SK-N-DZ (cell line): ENCODE measurements around the gene HACE1.
A peak's percentile ranks its signal among the peaks of the same experiment; 100 is the strongest.
"Not testable (repeated sequence)": the region's sequence is repeated elsewhere in the genome, so short reads cannot be mapped to it uniquely, and the experiment has no call there.

ENCODE experiments used
- DNase-seq: peaks from one replicate; pipeline ENCODE4 v3.0.0-alpha.2; 2015; ENCODE audit warnings: low spot score

Gene HACE1

DNA sequence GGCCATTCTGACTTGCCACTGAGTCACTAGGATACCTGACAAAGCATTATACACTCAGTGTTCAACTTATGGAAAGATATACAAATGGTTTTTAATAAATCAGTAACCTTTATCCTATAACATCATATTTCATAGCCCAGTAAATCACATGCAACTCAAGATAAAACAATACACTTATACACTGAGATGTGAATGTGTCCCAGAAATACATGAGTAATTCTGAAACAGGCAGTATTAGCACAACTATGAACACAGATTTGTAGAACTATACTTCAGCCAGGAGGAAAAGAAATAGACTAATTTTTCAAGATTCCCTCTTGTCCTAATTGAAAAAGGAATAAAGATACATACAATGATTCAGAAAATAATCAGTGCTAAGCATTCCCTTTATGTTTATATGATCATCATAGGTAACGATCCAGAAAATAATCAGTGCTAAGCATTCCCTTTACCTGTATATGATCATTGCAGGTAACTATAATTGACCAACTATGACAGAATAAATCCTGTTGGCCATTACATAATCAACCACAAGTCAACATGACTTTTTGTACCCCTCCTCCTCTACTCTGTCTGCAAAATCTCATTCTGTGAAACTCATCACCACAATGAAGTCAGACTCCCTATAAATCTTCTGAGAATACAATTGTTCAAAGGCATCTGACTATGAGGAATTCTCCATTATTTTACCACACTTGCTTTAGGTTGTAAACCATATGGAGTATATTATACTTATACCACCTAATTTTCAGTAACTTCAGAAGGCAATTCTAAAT, 30.3 kb downstream of the HACE1 start:
- DNase-seq = no peak

DNA sequence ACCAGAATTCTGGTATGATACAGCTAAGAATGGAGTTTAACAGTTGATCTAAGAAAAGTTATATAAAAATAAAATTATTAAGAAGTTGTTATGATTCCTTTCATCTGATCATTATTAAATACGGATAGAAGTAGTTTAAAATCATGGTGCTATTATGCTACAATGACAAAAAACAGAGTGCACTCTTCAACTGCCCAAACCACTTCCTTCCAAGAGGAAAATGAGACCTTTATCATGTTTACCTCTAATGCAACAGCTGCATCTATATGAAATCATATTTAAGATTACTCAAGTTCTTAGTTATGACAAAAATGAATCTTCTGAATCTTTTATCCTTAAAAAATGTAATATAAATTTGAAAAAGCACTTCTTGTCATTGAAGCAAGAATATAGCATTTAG, 31.2 kb downstream of the HACE1 start:
- DNase-seq = no peak

GRCh38 chr6:104820820-104821219, 38.9 kb downstream of the HACE1 start:
- not testable (repeated sequence) for DNase-seq

DNA sequence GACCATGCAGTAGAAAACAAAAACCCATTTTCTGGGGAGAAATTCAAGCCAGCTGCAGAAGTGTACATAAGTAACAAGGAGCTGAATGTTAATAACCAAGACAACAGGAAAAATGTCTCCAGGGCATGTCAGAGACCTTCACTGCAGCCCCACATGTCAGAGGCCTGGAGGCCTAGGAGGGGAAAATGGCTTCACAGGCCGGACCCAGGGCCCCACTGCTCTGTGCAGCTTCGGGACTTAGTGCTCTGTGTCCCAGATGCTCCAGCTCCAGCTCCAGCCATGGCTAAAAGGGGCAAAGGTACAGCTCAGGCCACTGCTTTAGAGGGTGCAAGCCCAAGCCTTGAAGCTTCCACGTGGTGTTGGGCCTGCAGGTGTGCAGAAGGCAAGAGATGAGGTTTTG, 43.6 kb downstream of the HACE1 start:
- DNase-seq = no peak

GRCh38 chr6:104814743-104815142, 45.0 kb downstream of the HACE1 start:
- DNase-seq = no peak

DNA sequence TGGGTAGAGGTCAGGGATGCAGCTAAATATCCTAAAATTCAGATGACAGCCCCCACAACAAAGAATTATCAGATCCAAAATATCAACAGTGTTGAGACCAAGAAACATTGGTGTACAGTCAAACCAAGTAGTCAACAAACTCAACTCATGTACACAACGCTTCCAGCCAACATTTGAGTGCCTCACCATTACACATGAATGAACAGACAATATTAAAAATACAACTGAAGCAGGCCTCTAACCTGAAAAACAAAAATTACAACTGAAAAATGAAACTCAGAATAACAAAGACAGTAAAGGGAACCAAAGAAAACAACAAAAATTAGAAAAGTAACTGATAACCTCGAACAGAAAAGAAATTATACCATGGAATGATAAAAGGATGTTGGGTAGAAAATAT, 46.2 kb downstream of the HACE1 start:
- DNase-seq = no peak

DNA sequence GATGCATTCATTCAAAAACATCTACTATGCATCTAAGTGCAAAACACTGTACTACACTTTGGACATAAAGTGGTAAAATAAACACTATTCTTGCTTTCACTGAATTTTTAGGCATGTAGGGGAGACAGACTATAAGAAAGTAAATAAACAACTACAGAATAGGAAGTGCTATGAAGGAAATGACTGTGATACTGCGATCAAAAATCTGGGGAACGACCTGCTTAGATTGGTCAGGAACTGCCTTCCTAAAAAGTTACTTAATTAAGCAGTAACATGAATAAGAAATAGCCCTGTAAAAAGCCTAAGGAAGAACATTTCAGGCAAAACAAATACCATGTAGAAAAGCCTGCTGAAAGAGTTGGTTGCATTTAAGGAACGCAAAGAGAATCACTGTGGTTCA, 50.6 kb downstream of the HACE1 start:
- DNase-seq = no peak

- DNase-seq = not testable (repeated sequence)
Measured at GRCh38 chr6:104805335-104805734, 54.4 kb downstream of the HACE1 start.

DNA sequence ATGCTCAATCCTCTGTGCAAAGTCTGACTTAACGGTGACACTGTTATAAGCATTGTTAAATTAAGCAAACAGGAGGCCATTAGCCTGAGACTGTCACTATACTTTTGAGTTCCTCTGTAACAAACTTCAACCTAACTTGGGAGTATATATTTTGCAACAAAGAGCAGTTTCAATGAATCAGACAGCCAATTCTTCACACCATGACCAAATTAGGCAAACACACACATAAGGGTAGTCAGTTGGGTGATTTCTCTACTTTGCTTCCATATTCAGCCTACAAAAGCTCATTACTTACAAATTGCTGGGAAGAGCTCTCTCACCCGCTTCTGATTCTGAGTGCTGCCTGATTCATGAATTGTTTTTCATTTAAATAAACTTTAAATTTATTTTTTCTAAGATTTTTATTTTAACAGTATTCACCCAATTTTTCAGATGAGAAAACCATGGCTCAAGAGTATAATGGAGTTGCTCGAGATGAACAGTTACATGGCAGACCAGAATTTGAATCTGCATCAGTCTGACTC, 60.5 kb downstream of the HACE1 start:
- no peak for DNase-seq

DNA sequence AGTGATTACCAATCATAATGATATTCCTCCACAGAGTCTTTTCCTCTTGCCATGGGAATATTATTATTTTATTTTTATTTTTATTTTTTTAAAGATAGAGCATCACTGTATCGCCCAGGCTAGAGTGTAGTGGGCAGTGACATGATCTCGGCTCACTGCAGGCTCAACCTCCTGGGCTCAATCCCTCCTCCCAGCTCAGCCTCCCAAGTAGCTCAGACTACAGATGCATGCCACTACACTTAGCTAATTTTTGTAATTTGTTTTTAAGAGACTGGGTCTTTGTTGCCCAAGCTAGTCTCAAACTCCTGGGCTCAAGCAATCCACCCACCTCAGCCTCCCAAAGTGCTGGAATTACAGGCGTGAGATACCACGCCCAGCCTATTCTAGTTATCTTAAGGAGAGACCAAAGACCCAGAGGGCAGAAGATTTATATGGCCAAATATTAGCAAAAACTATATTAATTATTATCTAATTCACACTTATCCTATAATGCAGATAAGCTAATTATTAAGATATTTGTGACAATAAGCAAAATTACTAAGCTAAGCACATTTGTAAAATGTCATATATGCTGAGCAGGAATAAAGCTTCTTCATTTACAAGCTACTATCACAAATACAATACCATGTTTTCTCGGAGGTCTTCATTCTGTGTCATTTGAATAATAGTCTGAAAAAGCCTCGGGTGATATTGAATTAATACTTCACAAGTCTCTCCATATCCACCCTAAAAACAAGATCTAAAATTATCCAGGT, 63.5 kb downstream of the HACE1 start:
- DNase-seq = no peak

DNA sequence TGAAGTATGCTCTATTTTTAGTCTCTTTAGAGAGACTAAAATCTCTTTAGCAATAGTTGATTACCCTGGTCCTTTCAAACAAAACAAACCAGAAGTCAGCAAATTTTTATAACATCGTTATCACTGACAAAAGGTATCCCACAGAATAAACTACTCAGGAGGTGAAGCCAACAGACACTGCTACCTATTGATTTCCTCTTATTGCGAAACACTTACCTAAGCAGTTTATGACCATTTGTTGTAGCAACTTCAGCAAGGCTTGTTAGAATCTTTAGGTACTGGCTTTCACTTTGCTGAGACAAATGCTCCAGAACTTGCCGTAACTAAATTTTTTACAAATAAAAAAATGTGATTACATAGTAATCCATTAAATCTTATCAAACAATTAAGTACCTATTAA, 64.4 kb downstream of the HACE1 start:
- DNase-seq = no peak

GRCh38 chr6:104789770-104790190, 69.9 kb downstream of the HACE1 start:
- DNase-seq = peak; percentile 17

- DNase-seq = no peak
Measured at GRCh38 chr6:104788400-104788799, 71.3 kb downstream of the HACE1 start.

DNA sequence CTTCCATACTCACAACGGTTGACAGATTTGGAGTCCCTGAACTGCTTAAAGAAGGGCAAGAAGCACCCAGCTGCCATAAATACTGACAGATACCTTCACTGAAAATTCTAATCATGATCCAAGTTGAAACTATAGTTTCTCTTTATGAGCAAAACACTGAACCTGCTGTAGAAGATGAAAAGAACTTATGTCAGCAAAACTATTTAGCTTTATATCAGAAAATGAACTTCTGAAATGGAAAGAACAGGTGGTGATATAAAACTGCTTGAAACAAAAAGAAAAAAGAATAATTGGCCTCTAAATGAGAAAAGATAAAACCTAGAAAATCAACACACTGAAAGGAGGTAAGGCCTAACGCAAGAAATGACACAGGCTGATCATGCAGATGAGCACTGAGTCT, 72.4 kb downstream of the HACE1 start:
- DNase-seq = no peak

GRCh38 chr6:104784884-104785283, 74.8 kb downstream of the HACE1 start:
- peak; percentile 26 for DNase-seq

- peak; percentile 31 for DNase-seq
Measured at GRCh38 chr6:104771258-104771832, 88.4 kb downstream of the HACE1 start.

- no peak for DNase-seq
Measured at GRCh38 chr6:104768906-104769305, 90.8 kb downstream of the HACE1 start.

DNA sequence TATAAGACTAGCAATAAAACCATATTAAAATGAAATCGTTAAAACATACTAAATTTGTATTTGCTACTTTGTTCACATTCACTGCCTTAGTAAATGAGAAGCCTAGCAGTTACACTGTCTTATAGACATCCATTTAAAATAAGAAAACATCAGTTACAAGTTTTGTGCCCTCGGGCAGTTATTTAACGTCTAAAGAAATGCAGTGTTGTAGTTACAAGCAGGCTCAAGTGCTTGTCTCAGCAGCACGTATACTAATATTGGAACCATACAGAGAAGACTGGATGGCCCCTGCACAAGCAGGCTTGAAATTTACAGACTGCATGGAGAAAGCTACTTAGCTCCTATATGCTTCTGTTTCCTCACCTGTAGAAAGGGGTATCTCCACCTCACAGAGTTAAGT, 93.1 kb downstream of the HACE1 start:
- no peak for DNase-seq

GRCh38 chr6:104754788-104755409, 104.8 kb downstream of the HACE1 start:
- DNase-seq = no peak

GRCh38 chr6:104753251-104753650, 106.5 kb downstream of the HACE1 start:
- no peak for DNase-seq

DNA sequence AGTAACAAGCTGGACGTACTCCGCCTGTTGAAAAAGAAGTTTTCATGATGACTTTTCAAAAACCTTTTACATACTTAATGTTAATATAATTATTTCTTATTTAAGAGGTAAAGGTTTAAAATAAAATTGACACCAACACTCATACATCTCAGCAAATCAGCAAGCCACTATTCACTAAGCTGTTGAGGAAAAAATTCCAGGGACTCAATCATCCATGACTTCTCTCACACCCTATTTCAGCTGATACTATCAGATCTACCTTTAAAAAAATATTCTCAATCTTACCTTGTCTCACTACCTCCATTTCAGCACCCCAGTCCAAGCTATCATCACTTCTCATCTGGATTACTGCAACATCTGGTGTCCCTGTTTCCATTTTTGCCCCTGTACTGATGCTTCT, 109.3 kb downstream of the HACE1 start:
- DNase-seq = no peak

- DNase-seq = not testable (repeated sequence)
Measured at GRCh38 chr6:104739124-104739523, 120.6 kb downstream of the HACE1 start.
